ENCODE results near the gene PTPN23.

- TF ChIP-seq CTCF (IDR thresholded peaks at IDR 0.05) = no peak
- TF ChIP-seq POLR2AphosphoS5 (IDR thresholded peaks at IDR 0.05) = no peak
- TF ChIP-seq POLR2A (IDR thresholded peaks at IDR 0.05) = no peak
These were observed 26.4 kb downstream of the PTPN23 start for GRCh38 chr3:47407237-47407636.

Data from breast epithelium (tissue), 3 donors.